ENCODE data around the gene GPALPP1. TPM values are rescaled to one million over a fixed set of nuclear protein-coding genes. Genes with fewer than 3 reads are reported as not detected.
A peak's percentile ranks its signal among the peaks of the same experiment; 100 is the strongest.

GPALPP1 gene
- total RNA-seq, 1 donor from 2014 or later = 32.9 TPM

- TF ChIP-seq CTCF (conservative IDR thresholded peaks at IDR 0.05) = peak; percentile 94
- peak overlapping the region; percentile 88 for H3K4me3 Mint-ChIP-seq
- H3K9me3 Mint-ChIP-seq = no peaks in the 10 kb centered on the region
- H3K27ac Mint-ChIP-seq (ENCODE audit: unreplicated experiment) = peak overlapping the region; percentile 65
- H3K36me3 Mint-ChIP-seq (ENCODE audit: low read depth) = no peaks in the 10 kb centered on the region
- peak; percentile 74 for DNase-seq (ENCODE audit: low read depth, low spot score)
- H3K4me1 Mint-ChIP-seq = peaks cover 13% of the 10 kb centered on the region
- H3K27me3 Mint-ChIP-seq (ENCODE audit: low read depth) = peaks cover 6% of the 10 kb centered on the region
Observed at GRCh38 chr13:45047394-45048310, 58.3 kb downstream of the GPALPP1 start.

GRCh38 chr13:45048890-45049407 lies 59.6 kb downstream of the GPALPP1 start:
- no peak overlapping the region for H3K27ac Mint-ChIP-seq (ENCODE audit: unreplicated experiment)
- no peak for TF ChIP-seq CTCF (conservative IDR thresholded peaks at IDR 0.05)
- peaks cover 6% of the 10 kb centered on the region for H3K27me3 Mint-ChIP-seq (ENCODE audit: low read depth)
- peaks cover 13% of the 10 kb centered on the region for H3K4me1 Mint-ChIP-seq
- H3K9me3 Mint-ChIP-seq = no peaks in the 10 kb centered on the region
- H3K4me3 Mint-ChIP-seq = no peak overlapping the region
- H3K36me3 Mint-ChIP-seq (ENCODE audit: low read depth) = no peaks in the 10 kb centered on the region
- DNase-seq (ENCODE audit: low read depth, low spot score) = no peak

GRCh38 chr13:45049478-45049877 lies 60.1 kb downstream of the GPALPP1 start:
- Mint-ChIP-seq H3K27ac (ENCODE audit: unreplicated experiment) (peak overlapping the region; percentile 1), H3K4me1 (peaks cover 13% of the 10 kb centered on the region), H3K9me3 (no peaks in the 10 kb centered on the region), H3K4me3 (no peak overlapping the region), H3K27me3 (ENCODE audit: low read depth) (peaks cover 6% of the 10 kb centered on the region), H3K36me3 (ENCODE audit: low read depth) (no peaks in the 10 kb centered on the region)
- no peak for DNase-seq (ENCODE audit: low read depth, low spot score)
- TF ChIP-seq CTCF (conservative IDR thresholded peaks at IDR 0.05) = no peak

GRCh38 chr13:45051315-45051714 lies 62.0 kb downstream of the GPALPP1 start:
- H3K27me3 Mint-ChIP-seq (ENCODE audit: low read depth) = peaks cover 6% of the 10 kb centered on the region
- no peaks in the 10 kb centered on the region for H3K9me3 Mint-ChIP-seq
- no peak overlapping the region for H3K4me3 Mint-ChIP-seq
- no peaks in the 10 kb centered on the region for H3K36me3 Mint-ChIP-seq (ENCODE audit: low read depth)
- peaks cover 13% of the 10 kb centered on the region for H3K4me1 Mint-ChIP-seq
- TF ChIP-seq CTCF (conservative IDR thresholded peaks at IDR 0.05) = no peak
- DNase-seq (ENCODE audit: low read depth, low spot score) = no peak
- no peak overlapping the region for H3K27ac Mint-ChIP-seq (ENCODE audit: unreplicated experiment)

- Mint-ChIP-seq H3K36me3 (ENCODE audit: low read depth) (no peaks in the 10 kb centered on the region), H3K4me3 (no peak overlapping the region), H3K9me3 (no peaks in the 10 kb centered on the region), H3K4me1 (no peaks in the 10 kb centered on the region), H3K27ac (ENCODE audit: unreplicated experiment) (no peak overlapping the region), H3K27me3 (ENCODE audit: low read depth) (peaks cover 5% of the 10 kb centered on the region)
- no peak for DNase-seq (ENCODE audit: low read depth, low spot score)
- TF ChIP-seq CTCF (conservative IDR thresholded peaks at IDR 0.05) = no peak
Observed at GRCh38 chr13:45055198-45055901, 66.0 kb downstream of the GPALPP1 start.

All from neural crest cell (in vitro differentiated cells).